HG02588 (cell line): ENCODE measurements around the gene C15orf40.
A peak's percentile ranks its signal among the peaks of the same experiment; 100 is the strongest.

Source experiments
- ATAC-seq: cut with Tn5 transposase; IDR thresholded peaks from one replicate; pipeline ENCODE4 v1.9.1; 2021; ENCODE audit warnings: mild to moderate bottlenecking, moderate library complexity; ENCODE audit not compliant: unreplicated experiment

Gene C15orf40

DNA sequence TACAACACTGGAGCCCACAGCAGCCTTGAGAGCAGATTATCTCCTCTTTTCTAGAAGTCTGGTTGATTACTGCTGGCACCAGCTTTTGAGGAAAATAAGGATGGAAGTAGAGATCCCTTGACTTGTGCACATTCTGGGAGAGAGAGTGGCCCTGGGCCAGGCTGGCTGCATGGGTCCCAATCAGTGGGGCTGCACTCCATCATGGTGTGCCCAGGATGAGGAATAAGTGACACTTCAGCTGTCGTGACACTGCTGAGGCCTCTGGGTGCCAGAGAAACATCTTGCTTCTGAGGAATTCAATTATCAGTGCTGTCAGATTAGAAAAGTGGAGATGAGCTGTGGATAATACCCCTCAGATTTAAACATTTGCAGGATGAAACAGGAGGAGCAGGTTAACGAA, 16.4 kb downstream of the C15orf40 start:
- ATAC-seq = no peak

DNA sequence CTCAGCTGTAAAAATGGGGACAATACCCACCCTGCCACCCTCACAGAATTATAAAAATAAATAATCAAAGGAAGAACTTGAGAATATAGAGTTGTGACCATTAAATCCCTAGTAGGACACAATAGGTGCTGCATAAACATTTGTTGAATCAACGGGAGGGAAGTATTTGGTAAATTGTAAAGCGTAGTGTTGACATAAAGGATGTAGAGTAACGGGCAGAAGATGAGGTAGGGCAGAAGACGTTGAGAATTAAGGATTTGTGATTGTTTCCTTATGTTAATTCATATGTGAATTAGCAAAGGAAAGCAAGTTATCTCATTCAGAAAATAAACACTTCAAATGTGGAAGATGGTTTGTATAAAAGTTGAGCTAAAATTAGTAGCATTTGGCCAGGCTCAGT, 18.3 kb downstream of the C15orf40 start:
- no peak for ATAC-seq

DNA sequence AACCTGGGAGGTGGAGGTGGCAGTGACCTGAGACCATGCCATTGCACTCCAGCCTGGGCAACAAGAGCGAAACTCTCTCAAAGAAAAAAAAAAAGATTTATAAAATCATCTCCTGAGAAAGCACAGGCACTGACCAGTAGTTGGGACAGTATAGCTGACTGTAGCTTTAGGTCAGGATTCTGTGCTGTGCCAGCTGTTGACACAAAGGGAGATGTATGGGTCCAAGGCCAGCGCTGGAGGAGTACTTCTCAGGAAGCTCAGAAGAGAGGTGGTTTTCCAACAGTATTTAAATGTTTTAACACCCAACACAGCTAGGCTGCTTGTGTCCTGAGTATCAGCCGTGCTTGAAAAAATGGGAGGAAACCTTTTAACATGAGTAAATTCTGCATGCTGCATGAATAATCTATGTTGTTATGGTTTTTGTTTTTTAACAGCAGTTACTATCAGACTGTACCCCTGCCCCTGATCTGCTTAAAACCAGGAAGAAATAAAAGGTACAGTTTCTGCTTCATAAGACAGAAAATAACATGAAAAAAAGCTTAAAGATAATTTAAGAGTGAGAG, 18.9 kb downstream of the C15orf40 start:
- ATAC-seq = no peak

DNA sequence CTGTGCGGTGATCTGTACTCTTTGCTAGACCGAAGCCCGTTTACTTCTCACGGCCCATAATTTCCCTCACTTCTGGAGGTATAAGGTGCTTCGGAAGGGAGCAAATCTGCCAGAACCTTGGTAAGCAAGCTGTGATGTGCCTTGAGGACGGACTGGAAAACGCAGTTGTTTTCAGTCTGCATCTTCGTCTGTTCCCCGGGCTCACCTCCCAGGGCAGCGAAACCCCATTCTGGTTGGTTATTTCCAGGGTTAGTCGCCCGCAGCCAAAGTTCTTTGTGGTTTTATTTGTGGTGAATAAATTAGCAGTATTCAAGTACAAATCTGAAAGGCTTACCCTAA, 25.0 kb downstream of the C15orf40 start:
- peak; percentile 24 for ATAC-seq

DNA sequence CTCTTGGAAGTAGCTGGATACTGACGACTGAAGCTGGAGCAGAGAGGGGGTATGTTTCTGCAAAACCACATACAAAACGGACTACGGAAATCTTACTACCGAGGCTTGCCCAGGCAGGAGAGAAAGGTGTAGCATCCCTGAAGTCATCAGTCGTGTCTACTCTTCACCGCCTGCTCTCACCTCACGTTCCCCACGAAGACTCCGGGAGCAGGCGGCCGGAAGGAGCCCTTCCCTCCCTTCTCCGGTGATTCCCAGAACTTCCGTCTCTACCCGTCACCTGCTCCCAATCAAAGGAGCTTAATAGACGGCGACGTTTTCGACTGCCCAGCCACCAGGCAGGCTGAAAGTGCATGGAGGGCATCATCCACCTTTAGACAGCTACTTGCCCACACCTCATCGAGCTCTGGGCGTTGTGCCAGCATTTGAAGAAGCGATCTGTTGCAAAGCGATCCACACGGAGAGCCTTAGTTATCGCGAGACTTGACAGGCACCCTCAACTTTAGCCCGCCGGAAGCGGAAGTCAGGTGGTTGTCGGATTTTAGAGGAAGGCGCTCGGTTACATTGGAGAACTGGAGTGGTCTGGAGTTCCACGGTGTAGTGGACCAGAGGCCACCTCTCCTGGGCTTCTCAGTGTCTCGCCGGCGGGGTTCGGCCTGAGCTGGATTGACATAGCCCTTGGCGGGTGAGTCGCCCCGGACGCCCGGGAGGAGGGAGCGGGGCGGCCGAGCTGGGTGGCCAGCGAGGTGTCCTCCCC, 25.6 kb downstream of the C15orf40 start, which contains the start of gene RAMAC:
RAMAC (plus strand) TSS at position 523 of the 754 bp plus-strand sequence. CDS start 2,809 bp downstream, outside the sequence.
- peak; percentile 94 for ATAC-seq

DNA sequence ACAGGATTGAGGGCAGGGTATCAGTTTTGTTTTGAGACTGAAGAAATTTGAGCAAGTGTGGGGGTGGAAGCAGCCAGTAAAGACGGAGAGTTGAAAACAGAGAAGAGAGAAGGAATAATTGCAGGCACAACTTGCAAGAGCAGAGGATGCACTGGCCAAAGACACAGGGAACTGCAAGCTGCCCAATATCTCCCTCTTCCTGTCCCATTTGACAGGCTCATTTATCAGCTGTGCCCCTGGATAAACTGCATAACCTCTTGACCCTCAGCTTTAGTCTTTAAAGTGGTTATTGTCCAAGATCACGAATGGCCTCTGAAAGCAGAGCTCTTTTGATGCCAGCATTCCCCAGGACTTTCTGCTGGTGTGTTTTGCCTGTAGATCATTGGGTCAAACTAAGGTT, 30.5 kb downstream of the C15orf40 start:
- no peak for ATAC-seq

DNA sequence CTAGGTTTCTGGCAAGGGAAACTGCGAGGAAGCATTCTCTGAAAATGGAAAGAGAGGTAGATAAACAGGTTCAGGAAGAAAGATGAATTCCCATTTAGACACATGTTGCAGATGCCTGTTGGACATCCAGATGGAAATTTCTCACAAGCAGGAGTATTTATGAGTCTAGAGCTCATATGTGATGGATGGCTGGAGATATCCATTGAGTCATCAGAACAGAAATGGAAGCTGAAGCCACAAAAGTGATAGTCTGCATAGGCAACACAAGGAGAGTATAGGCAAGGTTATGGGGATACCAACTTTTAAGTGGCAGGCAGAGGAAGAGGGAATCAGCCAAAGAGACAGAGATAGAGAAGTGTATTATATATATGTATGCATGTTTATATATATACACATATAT, 31.7 kb downstream of the C15orf40 start:
- ATAC-seq = no peak

DNA sequence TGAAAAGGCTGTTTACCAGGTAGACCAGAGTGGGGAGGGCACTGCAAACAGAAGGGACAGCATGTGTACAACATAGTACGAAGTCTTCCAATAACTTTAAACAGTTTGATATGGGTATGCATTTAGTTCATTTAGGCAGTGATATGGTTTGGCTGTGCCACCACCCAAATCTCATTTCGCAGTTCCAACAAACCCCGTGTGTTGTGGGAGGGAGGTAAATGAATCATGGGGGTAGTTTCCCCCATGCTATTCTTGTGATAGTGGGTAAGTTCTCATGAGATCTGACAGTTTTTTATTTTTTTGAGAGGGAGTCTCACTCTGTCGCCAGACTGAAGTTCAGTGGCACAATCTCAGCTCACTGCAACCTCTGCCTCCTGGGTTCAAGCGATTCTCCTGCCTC, 33.0 kb downstream of the C15orf40 start:
- no peak for ATAC-seq

DNA sequence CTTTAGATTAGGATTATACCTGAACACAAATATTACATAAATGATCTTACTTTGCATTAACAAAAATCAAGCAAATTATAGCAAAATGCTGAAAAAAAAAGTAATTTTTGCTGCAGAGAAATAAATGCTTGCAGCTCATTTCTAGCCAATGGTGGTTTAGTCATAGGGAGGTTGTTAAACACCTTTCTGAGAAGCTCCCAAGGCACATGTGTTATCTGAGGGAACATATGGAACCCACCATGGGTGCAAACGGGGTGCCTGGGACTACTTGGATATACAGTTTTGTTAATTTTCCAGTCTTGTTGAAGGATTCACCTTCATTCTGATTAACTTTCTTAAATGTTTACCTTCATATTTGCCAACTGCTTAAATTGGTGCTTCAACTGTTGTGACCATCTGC, 34.4 kb downstream of the C15orf40 start:
- no peak for ATAC-seq

DNA sequence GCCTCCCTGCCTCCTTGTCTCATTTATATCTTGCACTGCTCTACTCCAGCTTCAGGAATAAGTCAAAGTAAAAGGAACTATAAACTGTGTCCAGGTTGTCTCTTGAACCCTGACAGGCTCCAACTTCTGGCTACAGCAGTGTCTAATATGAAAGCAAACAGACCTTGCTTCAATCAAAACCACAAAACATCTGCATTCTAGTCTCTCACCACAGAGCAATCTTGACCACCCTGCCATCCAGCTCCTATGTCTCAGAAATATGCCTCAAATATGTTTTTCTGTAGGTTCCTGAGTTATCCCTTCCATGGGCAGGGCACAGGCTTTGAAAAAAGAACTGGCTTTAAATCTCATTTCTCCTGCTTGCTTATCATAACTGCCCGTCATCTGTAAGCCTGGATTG, 38.4 kb downstream of the C15orf40 start:
- ATAC-seq = no peak

DNA sequence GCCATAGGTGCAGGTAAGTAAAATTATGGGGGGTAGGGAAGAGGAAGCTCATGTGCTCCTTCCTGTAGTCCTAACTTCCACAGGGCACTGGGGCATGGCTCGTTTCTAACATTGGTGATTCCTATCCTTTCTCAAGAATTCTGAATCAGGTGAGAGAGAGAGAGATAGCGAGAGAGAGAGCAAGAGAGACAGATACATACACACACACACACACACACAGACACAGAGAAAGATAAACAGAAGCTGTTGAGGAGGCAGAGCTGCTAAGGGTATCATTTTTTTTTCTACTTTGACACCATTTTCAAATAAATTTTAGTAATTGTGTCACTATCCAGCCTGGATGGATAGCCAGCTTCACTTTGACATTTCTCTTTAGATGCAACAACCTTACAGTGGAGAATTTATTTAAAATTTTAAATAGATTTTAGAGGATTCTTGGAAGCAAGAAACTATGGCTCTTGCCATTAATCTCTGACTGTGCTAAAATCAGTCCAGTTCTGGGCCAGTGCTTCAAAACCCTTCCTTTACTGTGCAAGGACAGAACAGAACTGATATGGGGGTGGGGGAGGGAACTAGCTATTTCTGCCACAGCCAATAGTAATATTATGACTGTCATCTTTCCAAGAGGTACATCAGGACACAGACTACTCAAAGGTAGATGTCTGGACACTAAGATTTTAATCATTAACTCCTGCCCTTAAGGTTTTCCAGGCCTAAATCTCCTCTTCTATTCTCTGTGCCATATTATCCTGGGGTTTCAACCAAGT, 40.0 kb downstream of the C15orf40 start:
- ATAC-seq = no peak

DNA sequence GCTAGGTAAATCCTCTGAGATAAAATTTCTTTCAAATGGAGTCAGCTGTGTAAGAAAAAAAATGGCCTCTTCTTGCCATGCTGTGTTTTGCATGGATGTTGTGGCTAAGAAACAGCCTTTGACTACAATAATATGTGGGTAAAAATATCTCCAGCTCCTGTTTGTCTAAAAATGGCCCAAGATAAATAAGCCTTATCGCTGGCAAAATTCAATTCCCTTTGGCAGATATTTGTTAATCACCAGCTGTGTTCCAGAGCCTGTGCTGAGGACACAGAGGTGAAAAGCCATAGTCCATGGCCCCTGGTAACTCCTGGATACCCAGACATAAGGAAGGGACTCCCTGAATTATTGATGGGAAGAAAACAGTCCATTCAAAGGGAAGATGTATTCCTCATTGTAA, 40.7 kb downstream of the C15orf40 start:
- no peak for ATAC-seq

DNA sequence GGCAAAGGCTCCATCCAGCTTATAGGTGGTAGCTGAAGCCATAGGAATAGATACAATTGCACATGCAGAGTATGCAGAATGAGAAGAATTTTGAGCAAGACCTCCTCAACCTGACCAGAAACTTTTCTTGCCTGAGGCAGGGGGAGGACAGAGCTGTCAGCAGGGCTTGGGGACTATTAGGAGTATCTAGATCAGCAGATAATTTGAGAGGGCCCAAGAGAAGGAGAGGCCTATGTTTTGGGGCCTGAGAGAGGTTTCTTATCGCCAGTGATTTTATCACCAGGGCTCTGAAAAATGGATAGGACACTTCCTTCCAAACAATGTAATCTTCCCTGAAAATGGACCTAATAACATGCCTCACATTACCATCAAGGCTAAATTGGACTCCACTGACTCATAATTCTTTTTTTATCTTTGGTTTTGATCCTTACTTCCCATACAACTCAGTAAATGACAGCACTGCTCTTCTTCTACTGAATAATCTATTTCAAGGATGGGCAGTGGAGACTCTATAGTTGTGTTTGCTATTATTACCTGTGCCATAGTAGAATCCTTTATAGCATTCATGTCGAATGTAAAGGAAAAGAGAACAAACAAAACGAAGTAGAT, 41.3 kb downstream of the C15orf40 start:
- no peak for ATAC-seq

DNA sequence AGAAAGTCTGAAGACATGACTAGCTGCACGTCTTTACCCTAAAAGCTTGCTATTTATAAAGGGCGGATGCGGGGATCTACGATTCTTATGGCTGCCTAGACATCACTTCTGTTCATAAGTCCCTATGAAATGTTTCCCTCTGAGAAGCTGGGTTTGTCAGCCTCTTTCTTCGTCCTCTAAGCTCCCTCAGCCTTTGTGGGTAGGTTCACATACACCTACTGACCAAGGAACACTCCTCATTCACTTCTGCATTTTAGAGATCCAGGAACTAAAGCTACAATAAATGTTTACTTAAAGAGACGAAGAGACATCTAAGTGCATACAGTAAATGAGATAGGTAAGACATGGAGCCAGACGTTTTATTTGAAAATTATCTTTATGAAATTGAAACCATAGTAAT, 42.1 kb downstream of the C15orf40 start:
- ATAC-seq = no peak

DNA sequence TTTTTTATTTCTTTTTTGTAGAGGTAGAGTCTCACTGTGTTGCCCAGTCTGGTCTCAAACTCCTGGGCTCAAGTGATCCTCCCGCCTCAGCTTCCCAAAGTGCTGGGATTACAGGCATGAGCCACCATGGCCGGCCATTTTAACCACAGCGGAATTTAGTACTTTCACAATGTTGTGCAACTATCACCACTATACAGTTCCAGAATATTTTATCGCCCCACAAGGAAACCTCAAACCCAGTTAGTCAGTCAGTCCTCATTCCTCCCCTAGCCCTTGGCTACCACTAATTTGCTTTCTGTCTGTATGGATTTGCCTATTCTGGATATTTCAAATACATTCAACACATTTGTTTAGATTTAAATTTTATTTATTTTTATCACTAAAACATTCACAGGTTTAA, 43.4 kb downstream of the C15orf40 start:
- ATAC-seq = no peak

DNA sequence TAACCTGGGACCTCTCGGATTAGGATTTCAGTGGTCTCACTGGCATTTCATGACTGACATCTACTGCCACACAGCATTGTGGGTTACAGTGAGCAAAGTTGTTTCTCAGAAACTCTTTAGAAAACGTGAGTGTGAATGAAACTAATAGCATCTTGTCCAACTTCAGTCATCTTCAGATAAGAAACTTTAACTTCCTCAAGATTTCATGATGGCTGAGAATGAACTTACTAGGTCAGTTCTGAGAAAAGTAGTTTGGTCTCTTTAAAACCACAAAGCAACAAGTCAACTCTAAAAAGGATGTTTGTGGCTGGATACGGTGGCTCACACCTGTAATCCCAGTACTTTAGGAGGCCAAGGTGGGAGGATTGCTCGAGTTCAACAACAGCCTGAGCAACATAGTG, 44.8 kb downstream of the C15orf40 start:
- ATAC-seq = peak; percentile 75

DNA sequence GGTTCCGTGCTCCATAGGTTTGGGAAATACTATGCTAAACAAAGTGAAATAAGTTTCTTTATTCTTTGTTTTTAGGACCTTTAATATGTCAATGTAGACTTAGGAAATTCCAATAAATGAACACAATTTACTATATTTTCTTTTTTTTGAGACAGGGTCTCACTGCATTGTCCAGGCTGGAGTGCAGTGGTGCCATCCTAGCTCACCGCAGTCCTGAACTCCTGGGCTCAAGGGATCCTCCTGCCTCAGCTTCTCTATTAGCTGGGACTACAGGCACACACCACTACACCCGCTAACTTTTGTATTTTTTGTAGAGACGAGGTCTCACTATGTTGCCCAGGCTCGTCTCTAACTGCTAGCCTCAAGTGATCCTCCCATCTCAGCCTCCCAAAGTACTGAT, 46.5 kb downstream of the C15orf40 start:
- no peak for ATAC-seq

DNA sequence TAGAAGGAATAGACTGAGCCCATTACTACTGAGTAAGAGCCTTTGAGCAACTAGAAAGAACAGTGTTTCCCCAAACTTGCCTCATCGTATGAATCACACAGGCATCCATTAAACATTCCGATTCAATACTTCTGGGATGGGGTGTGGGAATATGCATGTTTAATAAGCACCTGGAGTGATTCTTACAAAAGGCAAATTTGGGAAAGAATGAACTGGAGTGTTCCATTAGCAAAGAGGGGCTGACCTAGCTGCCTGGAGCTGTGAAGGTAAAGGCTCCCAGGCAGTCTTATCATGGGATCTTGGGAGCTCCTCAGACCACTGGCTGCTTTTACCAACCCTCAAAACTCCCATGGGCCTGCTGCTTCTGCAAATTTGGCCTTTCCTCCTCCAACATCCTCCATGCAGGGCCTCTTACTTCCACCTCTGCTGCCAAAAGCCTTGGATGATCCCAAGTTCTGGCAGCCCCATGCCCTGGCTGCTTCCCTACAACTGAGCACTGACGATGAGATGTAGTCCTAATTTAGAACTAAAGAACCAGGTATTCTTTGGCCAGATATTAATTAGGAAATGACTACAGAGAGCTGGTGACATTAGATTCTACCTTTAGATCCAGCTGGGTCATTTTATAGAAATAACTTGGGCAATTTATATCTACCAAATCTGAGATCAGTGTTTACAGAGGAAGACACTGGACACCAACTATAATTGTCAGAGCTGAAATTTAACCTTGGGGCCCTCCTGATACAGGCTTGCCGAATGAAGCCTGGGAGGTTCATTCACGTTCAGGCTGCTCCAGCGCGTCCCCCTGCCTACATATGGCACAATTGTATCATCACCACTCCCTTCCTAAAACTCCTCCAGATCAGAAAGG, 47.7 kb downstream of the C15orf40 start:
- ATAC-seq = no peak

DNA sequence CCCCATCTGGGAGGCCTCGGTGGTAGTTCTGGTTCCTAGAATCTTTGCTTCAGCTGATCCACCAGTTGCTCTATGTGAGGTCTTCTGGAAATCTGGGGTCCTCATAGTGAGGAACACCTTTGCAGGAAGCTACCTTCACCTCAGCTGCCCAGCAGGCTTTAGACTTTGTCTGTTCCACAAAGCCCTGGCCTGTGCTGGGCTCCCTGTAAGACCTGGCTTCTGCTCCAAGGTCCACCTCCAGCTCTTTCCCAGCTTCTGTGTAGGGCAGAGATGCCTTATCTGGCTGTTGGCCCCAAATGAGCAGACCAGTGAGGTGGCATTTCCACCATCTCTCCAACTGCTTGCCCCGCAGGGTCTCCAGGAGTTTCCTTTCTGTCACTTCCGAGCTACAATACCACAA, 50.7 kb downstream of the C15orf40 start:
- ATAC-seq = no peak

DNA sequence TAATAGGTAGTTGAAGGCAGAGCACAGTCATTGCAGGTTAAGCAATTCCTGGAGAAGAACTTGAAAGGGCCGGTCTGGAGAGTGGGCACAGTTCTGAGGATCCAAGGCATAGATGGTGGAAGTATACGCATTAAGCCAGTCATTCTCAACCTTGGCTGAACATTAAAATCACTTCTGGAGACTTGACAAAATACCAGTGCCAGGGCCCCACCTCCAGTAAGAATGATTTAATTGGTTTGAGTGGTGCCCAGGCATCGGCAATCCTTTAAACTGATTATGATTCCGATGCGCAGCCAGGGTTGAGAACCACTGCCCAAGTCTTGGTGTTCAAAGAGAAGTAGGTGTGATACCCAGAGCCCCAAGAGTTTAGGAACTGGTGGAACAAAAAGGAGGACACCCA, 52.0 kb downstream of the C15orf40 start:
- ATAC-seq = no peak

DNA sequence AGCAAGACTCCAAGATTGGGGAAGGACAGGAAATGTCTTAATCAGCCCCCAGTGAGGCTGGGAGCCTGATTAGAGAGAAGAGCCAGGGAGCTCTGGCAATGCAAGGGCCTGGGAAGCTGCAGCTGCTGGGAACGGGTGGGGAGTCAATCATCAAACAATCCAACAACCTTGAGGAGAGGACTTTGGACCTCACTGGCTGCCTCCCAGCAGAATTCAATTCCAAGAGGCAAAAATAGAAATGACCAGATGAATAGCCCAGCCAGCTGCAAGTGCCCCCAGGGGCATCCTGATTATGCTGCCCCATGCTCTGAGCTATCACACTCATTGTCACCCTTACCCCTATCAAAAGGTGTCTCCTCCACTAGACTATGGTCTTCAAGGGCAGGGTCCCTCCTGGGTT, 52.8 kb downstream of the C15orf40 start:
- ATAC-seq = no peak
